K562 (cell line): ENCODE data around the gene CDH3.

ENCODE experiments used
- ARID1B ChIP-seq: fragments of 450-650 bp; IDR thresholded peaks from 2 replicates; pipeline ENCODE4 v1.6.1; 2016; ENCODE audit warnings: antibody characterized with exemption, mild to moderate bottlenecking, inconsistent platforms
- FOSL1 ChIP-seq: fragments of 200-800 bp; sonication (Bioruptor generic); conservative IDR thresholded peaks from 2 replicates; pipeline ENCODE4 v1.6.1; 2016; ENCODE audit warnings: missing genetic modification characterization, missing compliant biosample characterization
- RBBP5 ChIP-seq: fragments of 200-600 bp; sonication (generic); IDR thresholded peaks from 2 replicates; pipeline ENCODE4 v1.6.1; 2012; ENCODE audit warnings: borderline replicate concordance, mild to moderate bottlenecking, low read length, control low read depth, inconsistent platforms; ENCODE audit not compliant: insufficient read depth, poor library complexity, severe bottlenecking
- ZBTB17 ChIP-seq: fragments of 450-650 bp; formaldehyde crosslinking; IDR thresholded peaks from 2 replicates; pipeline ENCODE4 v1.4.0; 2020; ENCODE audit warnings: mild to moderate bottlenecking
- TF ChIP-seq, protein P1 (sequence below), 3 experiments: IDR thresholded peaks in 2 of 3; conservative IDR thresholded peaks in 1 of 3; 2 replicates each; pipeline ENCODE4 v1.5.1; 2011 to 2012; ENCODE audit warnings: low read length in 3 of 3, mild to moderate bottlenecking in 3 of 3, control low read depth in 2 of 3, improper control_type of control experiment in 1 of 3, inconsistent platforms in 1 of 3, low read depth in 1 of 3, mixed read lengths in 1 of 3, moderate library complexity in 1 of 3; ENCODE audit not compliant: insufficient read depth in 2 of 3
- TF ChIP-seq, protein P2 (sequence below), 3 experiments: fragments of 200-800 bp in 1 of 3; fragments of 250-450 bp in 1 of 3; fragments of 450-650 bp in 1 of 3; sonication (Bioruptor Pico) in 1 of 3; sonication (Bioruptor generic) in 1 of 3; formaldehyde crosslinking in 1 of 3; IDR thresholded peaks; 2 replicates each; pipeline versions ENCODE4 v1.6.1 to v1.8.0; 2016 to 2022; ENCODE audit warnings: mild to moderate bottlenecking in 2 of 3, missing genetic modification characterization in 2 of 3, missing compliant biosample characterization in 1 of 3, moderate library complexity in 1 of 3
- TF ChIP-seq, protein P3 (sequence below): fragments of 250-450 bp; sonication (Bioruptor Pico); IDR thresholded peaks from 2 replicates; pipeline ENCODE4 v1.5.0; 2020; ENCODE audit warnings: mild to moderate bottlenecking, borderline replicate concordance

DNA sequence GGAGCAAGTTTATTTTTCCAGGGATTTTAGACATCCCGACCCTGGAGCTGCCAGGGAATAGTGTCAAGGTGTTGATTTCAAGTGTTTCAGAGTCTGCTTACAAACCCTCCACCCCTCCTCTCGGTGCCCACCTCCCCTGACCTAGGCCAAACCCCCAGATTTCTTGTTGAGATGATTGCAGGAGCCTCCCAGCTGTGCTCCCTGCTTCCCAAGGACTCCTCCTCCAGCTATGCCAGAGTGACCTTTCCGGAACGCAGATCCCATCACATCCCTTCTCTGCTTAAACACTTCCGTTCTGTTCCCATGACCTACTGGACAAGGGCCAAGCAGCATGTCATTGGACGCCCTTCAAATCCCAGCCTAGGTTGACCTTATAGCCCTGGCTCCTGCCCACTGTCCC, 68.3 kb downstream of the CDH3 start:
- TF ChIP-seq, protein P1, sequence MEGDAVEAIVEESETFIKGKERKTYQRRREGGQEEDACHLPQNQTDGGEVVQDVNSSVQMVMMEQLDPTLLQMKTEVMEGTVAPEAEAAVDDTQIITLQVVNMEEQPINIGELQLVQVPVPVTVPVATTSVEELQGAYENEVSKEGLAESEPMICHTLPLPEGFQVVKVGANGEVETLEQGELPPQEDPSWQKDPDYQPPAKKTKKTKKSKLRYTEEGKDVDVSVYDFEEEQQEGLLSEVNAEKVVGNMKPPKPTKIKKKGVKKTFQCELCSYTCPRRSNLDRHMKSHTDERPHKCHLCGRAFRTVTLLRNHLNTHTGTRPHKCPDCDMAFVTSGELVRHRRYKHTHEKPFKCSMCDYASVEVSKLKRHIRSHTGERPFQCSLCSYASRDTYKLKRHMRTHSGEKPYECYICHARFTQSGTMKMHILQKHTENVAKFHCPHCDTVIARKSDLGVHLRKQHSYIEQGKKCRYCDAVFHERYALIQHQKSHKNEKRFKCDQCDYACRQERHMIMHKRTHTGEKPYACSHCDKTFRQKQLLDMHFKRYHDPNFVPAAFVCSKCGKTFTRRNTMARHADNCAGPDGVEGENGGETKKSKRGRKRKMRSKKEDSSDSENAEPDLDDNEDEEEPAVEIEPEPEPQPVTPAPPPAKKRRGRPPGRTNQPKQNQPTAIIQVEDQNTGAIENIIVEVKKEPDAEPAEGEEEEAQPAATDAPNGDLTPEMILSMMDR (IDR thresholded peaks at IDR 0.05 in 2 of 3, conservative IDR thresholded peaks at IDR 0.05 in 1 of 3; ENCODE audit: insufficient read depth in 2 of 3, low read depth in 1 of 3, low read length in 3 of 3) = no peak
- TF ChIP-seq FOSL1 (tag) (no peak), ZBTB17 (no peak), RBBP5 (no peak), ARID1B (no peak)
- TF ChIP-seq, protein P2, sequence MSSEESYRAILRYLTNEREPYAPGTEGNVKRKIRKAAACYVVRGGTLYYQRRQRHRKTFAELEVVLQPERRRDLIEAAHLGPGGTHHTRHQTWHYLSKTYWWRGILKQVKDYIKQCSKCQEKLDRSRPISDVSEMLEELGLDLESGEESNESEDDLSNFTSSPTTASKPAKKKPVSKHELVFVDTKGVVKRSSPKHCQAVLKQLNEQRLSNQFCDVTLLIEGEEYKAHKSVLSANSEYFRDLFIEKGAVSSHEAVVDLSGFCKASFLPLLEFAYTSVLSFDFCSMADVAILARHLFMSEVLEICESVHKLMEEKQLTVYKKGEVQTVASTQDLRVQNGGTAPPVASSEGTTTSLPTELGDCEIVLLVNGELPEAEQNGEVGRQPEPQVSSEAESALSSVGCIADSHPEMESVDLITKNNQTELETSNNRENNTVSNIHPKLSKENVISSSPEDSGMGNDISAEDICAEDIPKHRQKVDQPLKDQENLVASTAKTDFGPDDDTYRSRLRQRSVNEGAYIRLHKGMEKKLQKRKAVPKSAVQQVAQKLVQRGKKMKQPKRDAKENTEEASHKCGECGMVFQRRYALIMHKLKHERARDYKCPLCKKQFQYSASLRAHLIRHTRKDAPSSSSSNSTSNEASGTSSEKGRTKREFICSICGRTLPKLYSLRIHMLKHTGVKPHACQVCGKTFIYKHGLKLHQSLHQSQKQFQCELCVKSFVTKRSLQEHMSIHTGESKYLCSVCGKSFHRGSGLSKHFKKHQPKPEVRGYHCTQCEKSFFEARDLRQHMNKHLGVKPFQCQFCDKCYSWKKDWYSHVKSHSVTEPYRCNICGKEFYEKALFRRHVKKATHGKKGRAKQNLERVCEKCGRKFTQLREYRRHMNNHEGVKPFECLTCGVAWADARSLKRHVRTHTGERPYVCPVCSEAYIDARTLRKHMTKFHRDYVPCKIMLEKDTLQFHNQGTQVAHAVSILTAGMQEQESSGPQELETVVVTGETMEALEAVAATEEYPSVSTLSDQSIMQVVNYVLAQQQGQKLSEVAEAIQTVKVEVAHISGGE (CRISPR knock-in tag; IDR thresholded peaks at IDR 0.05) = no peak
- TF ChIP-seq, protein P3, sequence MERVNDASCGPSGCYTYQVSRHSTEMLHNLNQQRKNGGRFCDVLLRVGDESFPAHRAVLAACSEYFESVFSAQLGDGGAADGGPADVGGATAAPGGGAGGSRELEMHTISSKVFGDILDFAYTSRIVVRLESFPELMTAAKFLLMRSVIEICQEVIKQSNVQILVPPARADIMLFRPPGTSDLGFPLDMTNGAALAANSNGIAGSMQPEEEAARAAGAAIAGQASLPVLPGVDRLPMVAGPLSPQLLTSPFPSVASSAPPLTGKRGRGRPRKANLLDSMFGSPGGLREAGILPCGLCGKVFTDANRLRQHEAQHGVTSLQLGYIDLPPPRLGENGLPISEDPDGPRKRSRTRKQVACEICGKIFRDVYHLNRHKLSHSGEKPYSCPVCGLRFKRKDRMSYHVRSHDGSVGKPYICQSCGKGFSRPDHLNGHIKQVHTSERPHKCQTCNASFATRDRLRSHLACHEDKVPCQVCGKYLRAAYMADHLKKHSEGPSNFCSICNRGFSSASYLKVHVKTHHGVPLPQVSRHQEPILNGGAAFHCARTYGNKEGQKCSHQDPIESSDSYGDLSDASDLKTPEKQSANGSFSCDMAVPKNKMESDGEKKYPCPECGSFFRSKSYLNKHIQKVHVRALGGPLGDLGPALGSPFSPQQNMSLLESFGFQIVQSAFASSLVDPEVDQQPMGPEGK = no peak
